ENCODE results near the gene PHYH.
"Not testable (repeated sequence)": the region's sequence is repeated elsewhere in the genome, so short reads cannot be mapped to it uniquely, and the experiment has no call there.

Gene PHYH

GRCh38 chr10:13309792-13310191 is 9.9 kb upstream of the PHYH start:
- TF ChIP-seq POLR2A (IDR thresholded peaks at IDR 0.05; ENCODE audit: low read length) (no peak), GATA1 (IDR thresholded peaks at IDR 0.05; ENCODE audit: low read depth, low read length) (no peak)
- DNase-seq, result no peak

- no peak for TF ChIP-seq POLR2A (IDR thresholded peaks at IDR 0.05; ENCODE audit: low read length)
- no peak for TF ChIP-seq GATA1 (IDR thresholded peaks at IDR 0.05; ENCODE audit: low read depth, low read length)
- DNase-seq, result no peak
These were observed 8.2 kb upstream of the PHYH start for GRCh38 chr10:13308096-13308495.

GRCh38 chr10:13306103-13306502 is 6.2 kb upstream of the PHYH start:
- no peak for TF ChIP-seq GATA1 (IDR thresholded peaks at IDR 0.05; ENCODE audit: low read depth, low read length)
- TF ChIP-seq POLR2A (IDR thresholded peaks at IDR 0.05; ENCODE audit: low read length), result no peak
- DNase-seq, result no peak

GRCh38 chr10:13302821-13303555 is 3.1 kb upstream of the PHYH start:
- peak in 1 of 2 experiments; percentile 29 for DNase-seq
- TF ChIP-seq POLR2A (IDR thresholded peaks at IDR 0.05; ENCODE audit: low read length), result no peak

- TF ChIP-seq POLR2A (IDR thresholded peaks at IDR 0.05; ENCODE audit: low read length) (no peak), GATA1 (IDR thresholded peaks at IDR 0.05; ENCODE audit: low read depth, low read length) (no peak)
- no peak for DNase-seq
These were observed 972 bp downstream of the PHYH start for GRCh38 chr10:13298748-13299436.

GRCh38 chr10:13296476-13296875 is 3.4 kb downstream of the PHYH start:
- DNase-seq, result no peak
- TF ChIP-seq GATA1 (IDR thresholded peaks at IDR 0.05; ENCODE audit: low read depth, low read length) (no peak), POLR2A (IDR thresholded peaks at IDR 0.05; ENCODE audit: low read length) (no peak)

GRCh38 chr10:13294784-13295183 is 5.1 kb downstream of the PHYH start:
- no peak for DNase-seq
- TF ChIP-seq GATA1 (IDR thresholded peaks at IDR 0.05; ENCODE audit: low read depth, low read length) (no peak), POLR2A (IDR thresholded peaks at IDR 0.05; ENCODE audit: low read length) (no peak)

- TF ChIP-seq POLR2A (IDR thresholded peaks at IDR 0.05; ENCODE audit: low read length) (no peak), GATA1 (IDR thresholded peaks at IDR 0.05; ENCODE audit: low read depth, low read length) (no peak)
- no peak for DNase-seq
These were observed 7.8 kb downstream of the PHYH start for GRCh38 chr10:13291821-13292773.

GRCh38 chr10:13291061-13291460 is 8.8 kb downstream of the PHYH start:
- TF ChIP-seq POLR2A (IDR thresholded peaks at IDR 0.05; ENCODE audit: low read length) (no peak), GATA1 (IDR thresholded peaks at IDR 0.05; ENCODE audit: low read depth, low read length) (no peak)

GRCh38 chr10:13284050-13284449 is 15.8 kb downstream of the PHYH start:
- no peak for TF ChIP-seq POLR2A (IDR thresholded peaks at IDR 0.05; ENCODE audit: low read length)
- DNase-seq, result no peak

More at GRCh38 chr10:13291061-13291460, 8.8 kb downstream of the PHYH start:
- DNase-seq, result no peak

- DNase-seq, result not testable (repeated sequence)
These were observed 17.5 kb downstream of the PHYH start for GRCh38 chr10:13282348-13282747.

- no peak for TF ChIP-seq GATA1 (IDR thresholded peaks at IDR 0.05; ENCODE audit: low read depth, low read length)
- TF ChIP-seq POLR2A (IDR thresholded peaks at IDR 0.05; ENCODE audit: low read length), result no peak
- no peak for DNase-seq
These were observed 23.0 kb downstream of the PHYH start for GRCh38 chr10:13276749-13277365.

GRCh38 chr10:13276146-13276545 is 23.7 kb downstream of the PHYH start:
- not testable (repeated sequence) for DNase-seq

GRCh38 chr10:13272164-13272571 is 27.7 kb downstream of the PHYH start:
- TF ChIP-seq GATA1 (IDR thresholded peaks at IDR 0.05; ENCODE audit: low read depth, low read length) (no peak), POLR2A (IDR thresholded peaks at IDR 0.05; ENCODE audit: low read length) (no peak)
- no peak for DNase-seq
